Activated CD4-positive, alpha-beta T cell treated with anti-CD3 and anti-CD28 coated beads for 4 hours (primary cell): ENCODE results near the gene EWSR1.
"Not testable (repeated sequence)": the region's sequence is repeated elsewhere in the genome, so short reads cannot be mapped to it uniquely, and the experiment has no call there.

Source experiments
- DNase-seq, 2 donors: peaks; one replicate each; pipeline ENCODE4 v3.0.0-alpha.2; 2020

EWSR1 gene

GRCh38 chr22:29267858-29268510, at the start of gene EWSR1, which contains the start of gene RHBDD3:
Gene EWSR1 (plus strand): TSS chr22:29268268. CDS start chr22:29268337, 69 bp downstream.
Gene RHBDD3 (minus strand): TSS chr22:29267981. CDS start chr22:29265626, 2,355 bp downstream.
- DNase-seq, result peak; percentile 95 to 96

- DNase-seq, result no peak
Observed at GRCh38 chr22:29218758-29219408, 49.2 kb upstream of the EWSR1 start.

GRCh38 chr22:29219409-29219782, 48.7 kb upstream of the EWSR1 start:
- DNase-seq, result not testable (repeated sequence)

GRCh38 chr22:29219881-29220670, 48.0 kb upstream of the EWSR1 start:
- DNase-seq, result no peak

GRCh38 chr22:29224121-29224858, 43.8 kb upstream of the EWSR1 start:
- no peak for DNase-seq

GRCh38 chr22:29224859-29225410, 43.1 kb upstream of the EWSR1 start:
- no peak for DNase-seq

GRCh38 chr22:29225422-29226090, 42.5 kb upstream of the EWSR1 start:
- no peak for DNase-seq

GRCh38 chr22:29226351-29226981, 41.6 kb upstream of the EWSR1 start:
- no peak for DNase-seq

GRCh38 chr22:29230972-29231875, 36.8 kb upstream of the EWSR1 start:
- DNase-seq, result no peak

GRCh38 chr22:29231971-29232959, 35.8 kb upstream of the EWSR1 start:
- DNase-seq, result no peak

GRCh38 chr22:29233277-29233877, 34.7 kb upstream of the EWSR1 start:
- DNase-seq, result no peak

- not testable (repeated sequence) for DNase-seq
Observed at GRCh38 chr22:29240481-29240880, 27.6 kb upstream of the EWSR1 start.

GRCh38 chr22:29243874-29244446, 24.1 kb upstream of the EWSR1 start:
- DNase-seq, result no peak

- no peak for DNase-seq
Observed at GRCh38 chr22:29244785-29245625, 23.1 kb upstream of the EWSR1 start.

GRCh38 chr22:29245626-29246385, 22.3 kb upstream of the EWSR1 start:
- DNase-seq, result peak; percentile 52 to 66

GRCh38 chr22:29247891-29248290, 20.2 kb upstream of the EWSR1 start:
- not testable (repeated sequence) for DNase-seq

- DNase-seq, result no peak
Observed at GRCh38 chr22:29251265-29251664, 16.8 kb upstream of the EWSR1 start.
